Measurements from ENCODE around the gene MAP3K6. TPM values are rescaled to one million over a fixed set of nuclear protein-coding genes. Genes with fewer than 3 reads are reported as not detected.

The MAP3K6 gene
- total RNA-seq, 1 donor from 2014 or later: 7.1 TPM

DNA sequence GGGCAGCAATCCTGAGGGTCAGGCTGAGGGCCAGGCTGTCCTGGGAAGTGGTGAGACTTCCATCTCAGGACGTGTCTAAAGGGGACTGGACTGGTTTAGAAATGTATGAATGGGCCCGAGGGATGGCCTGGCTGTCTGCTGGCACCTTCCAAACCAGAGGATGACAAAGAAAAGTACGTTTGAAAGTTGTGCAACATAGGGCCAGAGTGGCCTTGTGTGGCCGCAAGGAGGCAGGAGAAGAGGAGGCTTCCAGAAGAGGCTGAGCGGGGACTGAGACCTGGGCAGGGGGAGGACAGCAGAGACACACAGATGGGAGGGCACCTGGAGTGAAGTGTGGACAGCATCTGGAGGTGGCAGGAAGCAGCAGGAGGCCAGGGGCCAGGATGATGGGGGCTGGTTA is 27.5 kb downstream of the MAP3K6 start:
- no peak for DNase-seq (ENCODE audit: low spot score)
- ATAC-seq: no peak

DNA sequence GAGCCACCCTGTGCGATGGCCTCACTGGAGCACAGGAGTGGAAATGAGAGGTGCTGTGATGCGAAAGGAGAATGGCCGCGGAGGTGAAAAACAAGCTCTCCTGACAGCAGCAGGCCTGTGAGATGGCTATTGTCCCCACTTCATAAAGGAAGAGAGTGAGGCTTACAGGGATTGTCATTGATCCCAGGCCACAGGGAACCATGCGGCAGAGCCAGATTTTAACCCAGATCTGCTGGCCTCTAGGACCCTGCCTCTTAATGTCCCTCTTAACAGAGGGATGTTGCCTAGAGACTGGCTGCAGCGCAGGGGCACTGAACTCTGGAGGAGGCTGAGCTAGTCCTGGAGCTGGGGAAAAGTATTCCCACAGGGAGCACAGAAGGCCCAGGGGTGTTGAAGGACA is 28.0 kb downstream of the MAP3K6 start:
- ATAC-seq: no peak
- DNase-seq (ENCODE audit: low spot score): no peak

- ATAC-seq (no peak), DNase-seq (ENCODE audit: low spot score) (no peak)
These were observed 30.0 kb downstream of the MAP3K6 start for GRCh38 chr1:27336756-27337155.

DNA sequence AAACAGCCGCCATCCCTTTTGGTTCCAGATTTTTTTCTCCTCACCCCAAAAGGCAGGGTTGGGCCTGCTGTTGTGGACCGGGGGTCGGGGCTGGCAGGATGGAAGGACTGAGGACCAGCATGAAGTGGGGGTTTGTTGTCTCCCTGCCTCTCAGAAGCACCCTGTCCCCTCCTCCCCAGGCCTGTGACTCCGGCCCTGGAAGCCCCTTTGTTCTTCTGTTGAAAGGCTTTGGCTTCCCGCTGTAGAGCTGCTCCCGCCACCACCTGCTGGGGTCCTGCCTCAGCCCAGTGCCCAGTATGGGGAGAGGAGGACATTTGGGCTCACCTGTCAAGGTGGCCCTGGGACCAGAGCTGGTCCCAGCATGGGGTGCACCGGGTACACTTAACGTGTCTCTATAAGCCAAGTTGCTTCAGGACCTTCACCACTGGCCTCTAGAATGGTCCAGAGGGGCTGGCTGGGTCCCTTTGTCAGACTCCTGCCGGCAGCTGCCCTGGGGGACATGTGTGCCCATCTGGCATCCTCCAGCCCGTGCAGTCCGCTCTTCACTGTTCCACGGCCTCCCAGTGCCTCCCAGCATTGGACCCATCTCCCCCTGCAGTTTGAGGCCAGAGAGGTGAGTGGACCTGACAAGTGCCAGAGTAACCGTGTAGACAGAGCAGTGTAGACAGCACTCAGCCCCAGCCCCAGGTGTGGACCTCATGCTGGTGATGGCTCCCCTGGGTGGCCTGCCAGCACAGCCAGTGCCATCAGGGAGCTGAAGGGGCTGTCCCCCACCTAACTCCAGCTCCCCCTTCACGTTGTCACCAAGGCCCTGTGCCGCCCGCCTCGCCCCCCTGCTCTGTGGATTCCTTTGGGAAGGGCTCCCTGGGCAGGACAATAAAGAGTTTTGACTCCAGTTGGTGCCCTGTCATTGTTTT is 31.0 kb downstream of the MAP3K6 start:
- no peak for DNase-seq (ENCODE audit: low spot score)
- no peak for ATAC-seq

DNA sequence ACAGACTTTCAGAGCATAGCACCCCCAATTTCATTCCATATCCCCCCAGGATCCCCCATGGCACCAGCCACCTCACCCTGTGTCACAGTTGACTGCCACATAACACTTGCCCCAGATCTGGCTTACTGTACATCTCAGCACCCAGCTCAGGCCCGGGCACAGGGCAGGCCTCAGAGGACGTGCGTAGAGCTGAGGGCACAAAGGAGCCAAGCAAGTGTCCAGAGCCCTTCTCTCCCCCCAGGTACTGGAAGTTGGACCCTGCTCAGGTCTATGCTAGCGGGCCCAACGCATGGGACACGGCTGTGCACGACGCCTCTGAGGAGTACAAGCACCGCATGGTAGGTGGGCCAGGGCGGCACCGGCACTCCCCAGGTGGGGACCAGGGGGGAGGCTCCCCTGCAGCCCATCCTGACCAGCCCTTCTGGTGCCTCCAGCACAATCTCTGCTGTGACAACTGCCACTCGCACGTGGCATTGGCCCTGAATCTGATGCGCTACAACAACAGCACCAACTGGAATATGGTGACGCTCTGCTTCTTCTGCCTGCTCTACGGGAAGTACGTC is 33.0 kb downstream of the MAP3K6 start:
- DNase-seq (ENCODE audit: low spot score) (no peak), ATAC-seq (no peak)

DNA sequence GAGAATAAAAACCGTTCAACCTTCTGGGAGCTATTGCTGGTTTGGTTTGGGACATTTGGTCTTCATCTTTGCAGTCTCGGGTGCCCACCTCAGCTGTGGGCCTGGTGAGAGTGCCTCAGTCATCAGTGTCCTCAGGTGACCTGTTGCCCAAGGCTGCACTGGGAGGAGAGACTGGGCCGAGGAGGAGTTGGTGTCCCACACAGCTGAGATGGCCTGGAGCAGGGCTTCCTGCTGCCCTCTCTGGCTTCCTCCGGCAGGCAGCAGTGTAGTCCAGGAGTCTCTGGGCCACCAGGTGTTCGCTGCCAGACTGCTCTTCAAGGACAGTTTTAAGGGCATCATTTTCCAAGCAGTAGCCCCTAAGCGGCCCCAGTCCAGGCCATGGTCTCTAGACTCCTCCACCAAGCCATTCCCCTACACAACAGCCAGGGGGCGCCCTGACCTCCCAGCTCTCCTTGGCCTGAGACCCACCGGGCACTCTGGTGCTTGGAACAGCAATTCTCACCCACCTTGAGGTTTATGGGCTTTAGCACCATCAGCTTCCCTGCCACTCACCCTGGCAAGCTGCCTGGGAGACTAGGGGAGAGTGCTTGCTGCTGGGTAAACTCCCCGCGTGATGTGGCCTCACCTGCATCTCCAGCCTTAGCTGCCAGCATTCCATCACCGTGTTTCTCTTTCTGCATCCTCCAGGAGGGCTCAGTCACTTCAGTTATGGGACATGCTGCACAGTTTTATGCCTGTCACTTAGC is 34.1 kb downstream of the MAP3K6 start:
- no peak for DNase-seq (ENCODE audit: low spot score)
- ATAC-seq: peak; percentile 74

DNA sequence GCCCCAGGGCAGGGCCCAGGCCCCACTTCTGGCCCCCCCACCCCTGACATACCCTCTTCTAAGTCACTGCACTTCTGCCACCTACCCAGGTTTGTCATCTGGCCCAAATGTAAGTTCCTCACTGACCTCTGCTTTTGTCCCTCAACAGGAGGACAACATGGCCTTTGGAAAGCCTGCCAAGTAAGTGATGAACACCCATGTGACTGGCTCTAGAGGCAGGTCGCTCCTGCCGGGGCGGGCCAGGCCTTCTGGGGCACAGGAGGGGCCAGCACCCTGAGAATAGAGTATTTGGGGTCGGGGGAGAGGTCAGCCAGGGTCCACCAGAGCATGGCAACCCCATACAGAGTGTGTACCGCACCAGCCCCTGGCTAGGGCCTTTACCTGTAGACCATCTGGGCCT is 34.8 kb downstream of the MAP3K6 start:
- DNase-seq (ENCODE audit: low spot score): no peak
- ATAC-seq: peak; percentile 29

DNA sequence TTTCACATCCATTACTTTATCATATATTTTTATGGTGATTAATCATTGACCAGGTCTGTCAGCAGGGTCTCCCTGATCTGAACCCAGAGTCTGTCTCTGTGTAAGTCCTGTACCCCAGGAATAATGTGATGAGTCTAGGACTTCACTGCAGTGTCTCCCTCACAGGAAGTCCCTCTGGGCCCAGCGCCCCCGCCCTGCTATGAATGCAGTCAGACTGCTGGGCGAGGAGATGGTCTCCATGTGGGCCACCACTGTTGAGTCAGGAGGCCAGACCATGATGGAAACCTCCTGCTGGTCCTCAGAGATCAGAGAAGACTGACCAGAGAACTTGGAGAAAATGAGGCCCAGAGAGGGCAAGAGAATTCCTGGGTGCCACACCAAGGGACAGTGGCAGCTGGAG is 35.3 kb downstream of the MAP3K6 start:
- ATAC-seq (no peak), DNase-seq (ENCODE audit: low spot score) (no peak)

DNA sequence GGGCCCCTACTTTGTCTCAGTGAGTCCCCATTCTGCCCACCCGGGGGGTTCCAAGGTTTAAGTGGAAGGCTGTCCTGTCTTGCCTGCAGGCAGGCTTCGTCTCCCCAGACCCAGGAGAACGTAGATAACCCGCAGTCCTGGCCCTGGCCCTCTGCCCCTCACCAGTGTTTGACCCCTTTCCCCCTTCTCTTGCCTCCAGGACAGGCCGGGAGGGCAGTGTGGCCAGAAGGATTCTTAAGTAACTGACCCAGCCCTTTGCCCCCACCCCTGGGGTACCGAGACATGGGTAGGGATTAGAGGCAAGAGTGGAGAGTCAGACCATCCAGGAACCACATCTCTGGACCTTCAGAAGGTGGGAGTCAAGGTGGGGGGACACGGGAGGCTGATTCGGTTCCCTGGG is 36.0 kb downstream of the MAP3K6 start:
- ATAC-seq: no peak

GRCh38 chr1:27327964-27328363 is 38.8 kb downstream of the MAP3K6 start:
- ATAC-seq (no peak), DNase-seq (ENCODE audit: low spot score) (no peak)

More for the DNA sequence above, 36.0 kb downstream of the MAP3K6 start:
- DNase-seq (ENCODE audit: low spot score): no peak

DNA sequence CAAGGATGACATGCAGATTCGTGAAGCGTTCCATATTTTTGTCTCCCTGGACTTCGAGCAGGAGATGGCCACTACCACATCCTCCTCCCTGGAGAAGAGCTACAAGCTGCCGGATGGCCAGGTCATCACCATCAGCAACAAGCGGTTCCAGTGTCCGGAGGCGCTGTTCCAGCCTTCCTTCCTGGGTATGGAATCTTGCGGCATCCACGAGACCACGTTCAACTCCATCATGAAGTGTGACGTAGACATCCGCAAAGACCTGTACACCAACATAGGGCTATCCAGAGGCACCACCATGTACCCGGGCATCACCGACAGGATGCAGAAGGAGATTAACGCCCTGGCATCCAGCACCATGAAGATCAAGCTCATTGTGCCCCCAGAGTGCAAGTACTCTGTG is 41.5 kb downstream of the MAP3K6 start:
- ATAC-seq (no peak), DNase-seq (ENCODE audit: low spot score) (no peak)

DNA sequence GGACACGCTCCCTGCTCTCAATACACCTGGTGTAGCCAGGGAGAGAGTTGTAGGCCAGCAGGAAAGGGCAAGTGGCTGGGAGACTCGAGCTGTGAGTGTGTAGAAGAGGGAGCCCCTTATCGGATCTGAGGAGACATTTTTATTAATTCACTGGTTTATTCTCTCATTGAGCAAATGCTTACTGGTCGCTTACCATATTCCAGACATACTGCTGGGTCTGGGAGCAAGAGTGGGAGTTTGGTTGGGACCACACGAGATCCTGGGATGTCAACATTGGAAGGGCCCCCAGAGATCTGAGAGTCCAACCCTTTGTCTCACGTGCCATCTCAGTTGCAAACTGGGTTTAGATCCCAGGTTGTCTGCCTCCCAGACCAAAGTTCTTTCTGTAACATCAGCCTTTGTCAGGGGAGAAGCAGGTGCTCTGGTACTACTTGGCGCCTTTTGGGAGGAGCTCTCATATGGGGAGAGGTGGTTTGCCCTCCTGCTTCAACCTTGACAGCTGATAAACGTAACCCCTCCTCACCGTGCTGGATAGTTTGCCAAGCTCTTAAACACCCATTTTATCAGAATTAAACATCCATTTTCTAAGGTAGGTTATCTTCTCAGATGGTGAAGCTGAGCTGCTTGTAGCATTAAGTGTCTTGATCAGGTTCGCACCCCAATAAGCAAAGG is 44.1 kb downstream of the MAP3K6 start:
- DNase-seq (ENCODE audit: low spot score): no peak
- ATAC-seq: no peak

GRCh38 chr1:27321813-27322568 is 44.8 kb downstream of the MAP3K6 start, which contains the start of gene TMEM222:
Gene TMEM222, plus strand, starts transcription at chr1:27322163. Its CDS starts 35 bp downstream, at chr1:27322198.
- peak; percentile 99 for ATAC-seq
- DNase-seq (ENCODE audit: low spot score): peak; percentile 98

DNA sequence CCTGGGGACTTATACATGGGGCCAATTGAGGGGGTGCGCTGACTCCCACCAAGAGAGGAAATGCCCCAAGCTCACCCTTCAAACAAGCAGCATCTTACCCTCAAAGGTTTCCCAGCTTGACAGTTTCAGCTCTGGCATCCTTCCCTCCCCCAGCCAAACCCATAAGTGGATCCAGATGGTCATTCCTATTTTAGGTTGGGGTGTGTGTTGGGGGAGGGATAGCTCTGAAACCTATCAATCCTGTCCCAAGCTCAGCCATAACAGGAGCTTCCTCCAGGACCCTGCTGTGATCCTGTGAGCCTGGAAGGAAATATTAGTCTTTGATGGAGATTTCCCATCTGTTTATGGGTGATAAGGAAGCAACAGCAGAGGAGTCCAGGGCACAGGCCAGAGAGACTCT is 48.2 kb downstream of the MAP3K6 start:
- DNase-seq (ENCODE audit: low spot score) (no peak), ATAC-seq (no peak)

- DNase-seq (ENCODE audit: low spot score) (no peak), ATAC-seq (no peak)
These were observed 48.6 kb downstream of the MAP3K6 start for GRCh38 chr1:27318136-27318535.

- no peak for ATAC-seq
- DNase-seq (ENCODE audit: low spot score): no peak
These were observed 49.9 kb downstream of the MAP3K6 start for GRCh38 chr1:27316860-27317259.

DNA sequence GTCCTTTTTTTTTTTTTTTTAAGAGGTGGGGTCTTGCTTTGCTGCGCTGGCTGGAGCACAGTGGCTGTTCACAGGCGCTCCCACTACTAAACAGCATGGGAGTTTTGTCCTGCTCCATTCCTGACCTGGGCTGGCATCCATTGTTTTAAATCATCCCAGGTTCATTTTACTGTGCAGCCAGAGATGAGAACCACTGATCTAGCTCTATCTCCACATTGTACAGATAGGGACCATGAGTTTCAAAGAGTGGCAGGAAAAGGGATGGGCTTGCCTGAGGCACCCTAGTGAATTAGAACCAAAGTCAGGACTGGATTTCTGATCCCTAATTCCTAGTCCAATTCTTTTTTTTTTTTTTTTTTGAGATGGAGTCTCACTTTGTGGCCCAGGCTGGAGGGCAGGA is 52.0 kb downstream of the MAP3K6 start:
- DNase-seq (ENCODE audit: low spot score) (no peak), ATAC-seq (no peak)

- DNase-seq (ENCODE audit: low spot score) (no peak), ATAC-seq (no peak)
These were observed 52.6 kb downstream of the MAP3K6 start for GRCh38 chr1:27314169-27314568.

- ATAC-seq (no peak), DNase-seq (ENCODE audit: low spot score) (no peak)
These were observed 58.7 kb downstream of the MAP3K6 start for GRCh38 chr1:27307874-27308598.
